Non-pigmented ciliary epithelial cell (primary cell): ENCODE data around the gene GRK5.

Source experiments
- DNase-seq: peaks from one replicate; pipeline ENCODE4 v3.0.0-alpha.2; 2010; ENCODE audit warnings: low read depth

The GRK5 gene

DNA sequence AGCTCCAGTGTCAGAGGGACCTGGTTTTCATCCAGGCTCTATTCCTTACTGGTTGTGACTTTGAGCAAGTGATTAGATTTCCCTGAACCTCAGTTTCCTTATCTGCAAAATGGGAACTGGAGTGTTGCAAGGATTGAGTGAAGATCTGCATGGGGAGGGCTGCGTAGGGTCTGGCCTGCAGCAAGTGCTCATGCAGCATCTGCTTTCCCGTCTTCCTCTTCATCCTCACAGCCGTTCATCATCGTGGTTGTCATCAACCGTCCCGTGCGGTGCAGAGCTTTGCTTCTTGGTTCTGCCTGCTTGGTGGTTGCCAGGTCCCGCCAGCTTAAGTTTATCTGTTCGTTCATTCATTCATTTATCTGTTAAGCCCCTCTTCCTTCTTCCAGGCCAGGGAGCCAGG, 135.0 kb downstream of the GRK5 start:
- DNase-seq, result no peak

DNA sequence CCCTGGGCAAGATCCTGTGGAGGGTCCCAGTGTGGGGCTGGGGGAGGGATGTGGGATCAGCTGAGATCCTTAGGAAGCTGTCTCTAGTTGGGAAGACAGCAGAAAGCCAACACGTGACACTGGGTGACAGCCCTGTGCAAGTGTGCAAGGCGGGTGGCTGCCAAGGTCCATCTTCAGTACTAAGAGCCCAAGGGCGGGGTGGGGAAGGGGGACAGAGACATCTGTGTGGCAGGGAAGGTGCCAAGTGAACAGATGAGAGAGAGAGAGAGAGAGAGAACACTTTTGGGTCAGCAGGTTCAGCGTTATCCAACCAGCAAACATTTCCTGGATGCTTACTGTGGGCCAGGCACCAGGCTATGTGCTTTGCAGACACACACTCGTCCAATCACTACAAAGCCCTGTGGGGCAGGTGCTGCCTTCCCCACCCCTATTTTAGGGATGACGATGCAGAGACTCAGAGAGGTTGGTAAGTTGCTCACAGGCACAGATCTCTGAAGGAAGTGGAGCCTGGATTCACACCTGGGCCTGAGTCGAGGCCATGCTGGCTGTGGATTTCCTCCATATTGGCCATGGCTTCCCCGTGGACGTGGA, 135.7 kb downstream of the GRK5 start:
- no peak for DNase-seq

DNA sequence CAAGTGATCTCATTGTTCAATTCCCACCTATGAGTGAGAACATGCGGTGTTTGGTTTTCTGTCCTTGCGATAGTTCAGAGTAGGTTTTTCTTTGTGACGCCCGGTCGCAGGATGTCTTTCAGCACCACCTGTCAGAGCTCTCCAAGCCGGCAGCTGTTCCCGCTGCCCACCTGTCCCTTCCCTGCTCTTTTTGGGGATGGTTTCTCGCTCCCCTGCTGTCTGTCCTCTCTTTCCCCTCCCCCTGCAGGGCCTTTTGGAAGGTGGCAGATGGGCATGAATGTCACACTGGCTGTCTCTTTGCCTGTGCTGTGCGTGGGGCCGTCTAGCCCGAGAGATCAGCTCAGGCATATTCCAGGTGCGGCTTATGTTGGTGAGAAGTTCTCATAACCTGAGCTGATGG, 137.0 kb downstream of the GRK5 start:
- no peak for DNase-seq

DNA sequence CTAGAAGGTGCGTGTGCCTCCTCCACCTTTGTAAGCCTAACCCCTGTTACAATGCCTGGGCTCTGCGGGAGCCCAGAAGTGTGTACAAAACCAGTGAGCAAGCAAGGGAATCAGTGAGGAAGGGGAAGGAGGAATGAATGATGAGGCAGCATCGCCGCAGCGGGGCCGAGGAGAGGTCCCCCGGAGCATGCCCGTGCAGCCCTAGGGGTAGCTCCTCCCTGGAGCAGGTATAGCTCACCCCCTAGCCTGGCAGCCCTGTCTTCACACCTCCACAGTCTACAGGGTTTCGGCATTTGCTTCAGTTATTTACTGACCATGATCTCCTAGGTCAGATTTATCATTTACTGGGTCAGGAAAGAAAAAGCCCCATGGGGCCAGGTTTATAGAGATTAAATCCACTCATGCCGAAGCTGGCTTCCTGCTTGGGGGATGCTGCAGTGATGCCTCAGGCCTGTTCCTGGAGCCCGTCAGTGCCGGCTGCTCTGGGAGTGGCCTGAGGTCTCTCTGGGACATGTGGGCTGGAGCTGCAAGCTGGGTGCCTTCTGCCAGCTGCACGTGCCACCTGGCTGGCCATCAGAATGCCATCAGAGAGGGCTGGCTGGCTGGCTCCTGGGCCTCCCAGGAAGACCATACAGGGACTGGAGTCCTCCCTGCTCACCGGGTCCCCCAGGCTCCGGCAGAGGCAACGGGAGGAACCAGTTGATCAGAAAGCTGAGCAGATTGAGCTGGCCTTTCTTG, 138.9 kb downstream of the GRK5 start:
- no peak for DNase-seq

DNA sequence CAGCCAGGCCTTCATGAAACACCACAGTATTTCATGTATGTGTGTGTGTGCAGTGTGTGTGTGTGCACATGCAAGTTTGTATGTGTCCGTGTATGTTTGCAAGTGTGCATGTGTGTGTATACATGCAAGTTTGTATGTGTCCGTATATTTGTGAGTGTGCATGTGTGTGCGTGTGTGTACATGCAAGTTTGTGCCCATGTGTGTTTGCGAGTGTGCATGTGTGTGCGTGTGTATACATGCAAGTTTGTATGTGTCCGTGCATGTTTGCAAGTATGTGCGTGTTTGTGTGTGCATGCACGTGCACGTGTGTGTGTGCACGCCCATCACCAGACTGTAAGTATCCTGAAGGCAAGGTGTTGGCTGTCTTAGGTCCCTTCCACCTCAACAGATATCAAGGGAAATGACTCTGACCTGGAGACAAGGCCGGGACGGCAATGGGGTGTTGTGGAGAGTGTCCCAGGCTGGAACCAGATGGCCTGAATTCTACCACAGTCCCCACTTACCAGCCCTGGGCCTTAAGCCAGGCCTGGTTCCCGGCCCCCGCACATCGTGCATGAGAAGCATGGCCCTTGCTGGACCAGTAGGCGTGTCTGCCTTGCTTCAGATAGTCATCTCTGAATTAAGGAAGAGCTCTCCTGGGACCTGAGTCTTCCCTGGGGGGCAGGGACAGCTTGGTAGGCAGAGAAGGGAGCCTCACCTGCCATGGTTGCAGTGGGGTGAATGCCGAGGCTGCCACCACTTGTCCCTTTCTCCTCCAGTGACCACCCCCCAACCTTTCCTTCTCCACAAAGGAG, 140.0 kb downstream of the GRK5 start:
- DNase-seq, result no peak

DNA sequence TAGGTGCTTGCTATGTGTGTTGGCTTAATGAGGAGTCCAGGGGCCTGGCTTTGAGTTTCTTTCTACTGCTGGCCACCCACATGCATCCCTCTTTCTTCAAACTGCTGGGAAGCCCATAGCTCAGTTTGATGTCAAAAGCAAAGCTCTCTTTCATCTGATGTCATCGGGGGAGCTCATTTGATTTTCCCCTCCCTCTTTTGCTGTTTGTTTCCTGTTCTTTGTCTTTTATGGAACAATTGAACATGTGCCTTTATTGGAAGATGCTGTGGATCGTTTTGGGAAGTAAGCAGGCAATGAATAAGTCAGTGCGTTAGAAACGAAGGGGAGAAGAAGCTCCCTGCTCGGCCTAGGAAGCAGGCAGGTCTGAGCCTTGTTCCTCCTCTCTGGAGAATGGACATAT, 140.7 kb downstream of the GRK5 start:
- no peak for DNase-seq

DNA sequence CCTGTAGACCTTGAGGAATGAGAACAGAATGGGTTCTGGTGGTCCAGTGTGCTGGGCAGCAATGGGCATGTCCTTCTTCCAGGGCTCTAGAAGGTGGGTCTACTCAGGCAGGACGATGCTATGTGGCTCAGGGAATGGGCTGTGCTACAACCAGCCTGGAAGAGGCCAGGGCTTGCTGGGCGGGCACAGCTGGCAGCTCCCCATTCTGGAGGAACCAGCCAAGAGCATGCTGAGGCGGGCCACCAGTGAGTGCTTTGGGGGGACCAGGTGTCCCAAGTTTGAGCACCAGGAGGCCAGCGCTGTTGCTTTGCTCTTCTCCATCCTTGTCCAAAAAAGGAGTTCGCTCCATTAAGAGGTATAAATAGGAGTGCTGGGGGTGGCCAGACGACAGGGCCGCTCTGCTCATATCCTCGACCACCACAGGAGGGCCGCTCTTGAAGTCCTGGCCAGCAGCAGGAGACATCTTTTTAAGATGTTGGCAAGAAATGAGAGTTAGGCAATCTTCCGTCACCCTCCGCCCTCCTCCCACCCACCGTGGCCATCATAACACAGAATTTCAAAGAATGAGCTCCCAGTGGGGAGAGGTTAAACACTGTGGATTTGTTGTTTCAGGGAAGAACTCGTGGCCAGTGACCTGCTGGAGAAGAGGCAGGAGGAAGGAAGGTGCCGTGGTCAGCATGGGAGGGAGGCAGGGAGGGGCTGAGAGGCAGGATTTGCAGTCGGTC, 141.3 kb downstream of the GRK5 start:
- no peak for DNase-seq

DNA sequence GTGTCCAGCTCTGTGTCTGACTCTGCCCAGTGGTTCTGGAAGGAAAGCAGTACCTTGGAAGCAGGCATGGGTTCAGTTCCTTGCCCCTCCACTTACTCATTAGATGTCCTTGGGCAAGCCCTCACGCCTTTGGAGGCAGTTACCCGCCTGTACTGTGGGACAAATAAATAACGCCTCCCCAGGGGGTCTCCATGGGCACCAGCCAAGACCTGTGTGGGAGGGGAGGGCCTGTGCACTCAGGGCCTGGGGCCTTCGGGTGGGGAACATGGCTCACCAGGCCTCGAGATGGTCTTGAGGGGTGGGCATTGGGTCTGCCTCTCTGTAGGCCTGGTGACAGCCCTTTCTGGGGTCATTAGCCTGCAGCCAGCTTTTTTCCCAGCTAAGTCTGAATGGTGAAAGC, 142.0 kb downstream of the GRK5 start:
- no peak for DNase-seq

DNA sequence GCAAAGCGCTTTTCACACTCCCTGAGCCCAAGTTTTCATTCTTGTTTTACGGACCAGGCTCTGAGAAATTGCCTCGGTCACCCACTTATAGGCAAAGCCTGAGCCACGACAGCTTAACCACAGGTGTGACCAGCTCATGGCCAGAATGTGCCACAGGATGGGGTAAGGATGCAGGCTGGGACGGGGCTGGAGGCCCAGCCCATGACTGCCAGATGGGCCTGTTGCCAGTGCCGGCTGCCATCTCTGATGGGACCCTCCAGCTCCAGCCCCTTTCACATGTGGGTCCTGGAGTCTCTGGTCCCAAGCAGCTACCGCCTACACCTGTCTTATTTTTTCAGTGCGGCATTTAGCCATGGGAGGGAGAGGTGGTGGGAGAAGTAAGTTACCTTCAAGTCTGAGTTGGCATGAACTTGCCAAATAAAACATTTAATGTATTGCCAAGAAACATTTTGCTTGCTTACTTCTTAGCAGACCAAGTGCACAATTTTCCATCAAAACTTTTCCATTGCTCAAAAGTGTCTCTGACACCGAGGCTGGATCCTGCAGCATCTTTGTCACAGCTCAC, 142.6 kb downstream of the GRK5 start:
- no peak for DNase-seq

DNA sequence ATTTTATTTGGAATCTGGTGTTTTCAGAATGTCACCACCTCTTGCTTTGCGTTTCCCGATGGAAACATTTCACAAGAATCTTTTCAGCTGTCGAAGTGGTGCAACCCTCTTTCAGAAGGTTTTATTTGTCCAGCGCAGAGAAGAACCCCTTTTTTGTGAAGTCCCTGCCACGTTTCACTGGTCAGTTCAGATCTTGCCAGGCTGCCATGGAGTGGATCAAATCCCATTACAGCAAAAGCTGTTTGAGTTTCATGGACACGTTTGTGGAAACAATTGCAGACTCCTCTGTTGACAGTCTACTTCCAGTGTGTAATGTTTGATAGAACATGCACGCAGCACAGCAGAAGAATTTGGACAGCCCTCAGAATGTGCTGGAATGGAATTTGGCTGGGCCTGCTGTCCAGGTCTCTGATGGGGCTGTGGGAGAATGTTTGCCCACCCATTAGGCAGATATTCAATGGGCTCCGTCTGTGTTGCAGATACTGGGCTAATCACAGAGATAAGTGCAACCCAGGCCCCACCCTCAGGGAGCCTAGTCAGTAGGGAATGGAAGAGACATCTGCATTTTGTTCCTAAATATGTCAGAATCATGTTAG, 143.2 kb downstream of the GRK5 start:
- no peak for DNase-seq

DNA sequence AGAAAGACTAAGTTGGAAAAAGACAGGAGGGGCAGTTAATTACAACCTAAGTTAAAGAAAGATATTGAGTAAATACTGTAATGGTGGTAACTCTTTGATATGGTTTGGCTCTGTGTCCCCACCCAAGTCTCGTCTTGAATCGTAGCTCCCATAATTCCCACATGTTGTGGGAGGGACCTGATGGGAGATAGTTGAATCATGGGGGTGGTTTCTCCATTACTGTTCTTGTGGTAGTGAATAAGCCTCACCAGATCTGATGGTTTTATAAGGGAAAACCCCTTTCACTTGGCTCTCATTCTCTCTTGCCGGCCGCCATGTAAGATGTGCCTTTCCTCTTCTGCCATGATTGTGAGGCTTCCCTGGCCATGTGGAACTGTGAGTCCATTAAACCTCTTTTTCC, 143.8 kb downstream of the GRK5 start:
- DNase-seq, result no peak

DNA sequence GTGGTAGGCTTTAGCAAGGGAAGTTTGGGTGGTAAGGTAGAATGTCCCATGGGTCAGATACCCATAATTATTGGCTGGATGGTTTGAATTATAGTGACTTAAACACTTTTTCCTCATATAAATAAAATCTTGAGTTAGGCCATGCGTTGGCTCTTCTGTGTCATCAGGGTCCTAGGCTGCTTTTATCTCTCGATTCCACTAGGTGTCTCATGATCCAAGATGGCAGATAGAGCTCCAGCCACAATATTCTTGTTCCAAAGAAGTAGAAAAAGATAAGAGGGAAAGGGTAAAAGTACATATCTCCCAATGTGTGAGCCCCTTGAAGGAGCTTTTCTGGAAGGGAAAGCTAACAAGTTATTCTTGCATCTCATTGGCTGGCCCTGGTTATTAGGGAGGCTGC, 144.7 kb downstream of the GRK5 start:
- DNase-seq, result no peak

DNA sequence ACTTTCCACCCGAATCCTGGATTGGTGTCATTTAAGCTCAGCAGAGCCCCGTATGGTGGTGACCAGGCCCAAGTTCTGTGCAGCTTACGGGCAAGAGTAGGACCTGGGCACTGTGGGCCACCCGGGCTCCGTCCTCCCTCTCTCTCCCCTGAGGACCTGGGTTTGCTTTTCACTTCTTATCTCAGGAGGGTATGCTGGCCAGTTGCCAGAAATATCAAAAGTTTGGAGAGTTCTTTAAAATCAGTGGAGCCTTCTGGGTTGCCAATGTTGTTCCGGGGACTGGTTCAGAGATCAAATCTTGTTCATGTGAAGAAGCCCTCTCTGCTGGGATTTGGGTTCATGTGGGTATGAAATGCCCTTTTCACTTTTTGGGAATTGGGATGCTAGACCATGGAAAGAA, 145.4 kb downstream of the GRK5 start:
- no peak for DNase-seq

DNA sequence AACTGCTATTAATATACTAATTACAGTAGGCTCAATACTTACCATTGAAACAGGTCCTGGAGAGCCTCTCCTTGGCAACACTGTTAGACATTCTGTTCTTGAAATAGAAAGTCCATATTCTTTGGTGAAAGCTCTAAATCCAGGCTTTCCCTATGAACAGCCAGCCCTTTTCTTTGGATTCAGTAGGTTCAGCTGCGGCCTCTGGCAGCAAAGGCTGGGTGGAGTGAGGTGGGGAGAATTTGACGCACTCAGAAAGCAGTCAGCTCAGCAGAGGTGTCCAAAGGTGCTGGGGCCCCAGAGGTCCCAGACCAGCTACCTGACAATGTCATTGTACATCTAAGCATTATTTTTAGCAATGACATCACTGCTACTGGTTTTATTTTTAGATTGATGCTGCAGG, 146.1 kb downstream of the GRK5 start:
- DNase-seq, result no peak

DNA sequence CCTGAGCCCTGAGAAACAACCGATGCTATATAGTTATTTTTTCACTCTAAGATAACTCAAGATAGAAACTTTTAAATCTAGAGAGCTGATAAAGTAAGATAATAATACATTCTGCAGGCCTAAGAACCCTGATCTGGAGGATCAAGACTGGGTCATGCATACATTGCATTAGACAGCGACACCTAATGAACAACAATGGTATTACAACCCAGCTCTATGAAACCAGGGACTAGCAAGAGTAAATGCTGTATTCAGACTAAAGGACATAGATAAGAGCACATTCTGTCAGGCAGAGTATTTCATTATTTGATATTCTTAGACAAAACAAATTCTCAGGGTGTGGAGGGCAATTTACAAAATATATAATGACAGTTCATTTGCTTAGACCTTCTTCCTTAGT, 148.6 kb downstream of the GRK5 start:
- no peak for DNase-seq

DNA sequence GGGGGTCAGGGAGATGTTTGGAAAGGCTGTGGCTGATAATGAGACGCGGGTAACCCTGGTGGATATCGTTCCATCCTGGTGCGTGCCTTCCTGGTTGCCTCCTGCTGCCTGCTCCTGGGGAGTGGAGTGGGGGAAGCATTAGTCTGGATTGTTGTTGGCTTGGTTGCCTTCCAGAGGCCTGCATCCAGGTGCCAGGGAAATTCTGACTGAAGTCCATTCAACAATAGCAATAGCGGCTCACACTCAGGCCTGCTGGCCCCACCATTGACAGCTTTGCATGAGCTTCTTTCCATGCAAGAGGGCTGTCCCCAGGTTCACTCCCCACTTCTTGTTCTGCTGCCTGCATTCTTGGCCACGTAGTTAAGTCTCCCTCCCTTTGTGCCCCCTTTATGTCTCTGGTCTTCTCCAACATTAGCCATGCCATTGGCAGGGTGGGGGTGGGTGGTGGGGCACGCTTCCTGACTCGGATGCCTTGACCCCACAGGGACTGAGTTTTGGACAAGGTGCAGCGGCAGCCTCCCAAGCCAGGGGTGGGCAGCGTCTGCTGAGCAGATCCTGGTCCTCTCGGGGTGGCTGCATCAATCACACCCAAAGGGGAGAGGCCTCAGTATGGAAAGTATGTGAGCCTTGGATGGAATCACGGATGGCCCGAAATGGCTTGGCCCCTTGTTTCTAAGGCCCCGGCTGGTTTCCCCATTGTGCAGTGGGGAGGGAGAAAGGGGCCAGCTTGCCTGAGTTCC, 150.2 kb downstream of the GRK5 start:
- DNase-seq, result no peak

DNA sequence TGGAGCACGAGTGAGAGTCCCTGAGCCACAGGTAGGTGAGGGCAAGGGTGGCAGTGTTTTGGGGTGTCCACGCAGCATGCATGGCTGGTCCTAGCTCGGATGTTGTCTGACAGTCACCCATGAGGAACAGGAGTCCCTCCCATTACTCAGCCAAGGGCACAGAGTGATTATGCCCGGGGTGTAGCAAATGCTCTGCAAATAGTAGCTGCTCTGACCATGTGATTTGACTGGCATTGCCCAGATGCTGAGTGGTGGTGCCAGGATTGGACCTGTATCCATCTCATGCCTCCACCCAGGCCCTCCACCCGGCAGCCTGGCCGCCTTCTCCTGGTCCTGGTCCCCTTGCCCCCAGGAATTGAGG, 150.8 kb downstream of the GRK5 start:
- no peak for DNase-seq

DNA sequence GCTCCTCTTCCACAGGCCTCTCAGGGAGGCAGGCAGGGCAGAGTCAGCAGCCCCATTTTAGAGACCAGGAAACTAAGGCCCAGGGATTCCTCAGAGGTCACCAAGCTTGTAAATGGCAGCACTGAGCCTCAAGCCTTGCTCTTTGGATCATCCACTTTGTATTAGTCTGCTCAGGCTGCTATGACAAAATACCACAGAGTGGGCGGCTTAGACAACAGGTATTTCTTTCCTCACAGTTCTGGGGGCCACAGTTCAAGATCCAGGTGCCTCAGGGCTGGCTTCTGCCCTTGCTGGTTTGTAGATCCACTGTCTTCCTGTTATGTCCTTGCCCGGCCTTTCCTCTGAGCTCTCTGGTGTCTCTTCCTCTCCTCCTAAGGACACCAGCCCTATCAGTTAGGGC, 151.2 kb downstream of the GRK5 start:
- DNase-seq, result no peak

DNA sequence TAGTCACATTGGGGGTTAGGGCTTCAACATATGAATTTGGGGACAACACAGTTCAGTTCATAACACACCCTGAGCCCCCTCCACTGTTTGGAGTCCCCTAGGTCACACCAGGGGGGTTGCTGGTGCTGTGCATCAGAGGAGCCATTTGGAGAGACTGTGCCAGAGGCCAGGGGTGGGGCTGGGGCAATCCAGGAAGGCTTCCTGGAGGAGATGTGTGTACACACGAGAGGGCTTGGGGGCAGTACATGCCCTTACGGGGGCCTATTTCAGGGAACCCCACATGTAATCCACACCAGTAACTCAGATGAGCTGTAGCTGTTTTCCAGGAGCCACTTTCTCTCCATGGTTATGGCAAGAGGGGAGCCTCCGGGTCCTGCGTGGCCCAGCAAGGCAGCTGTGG, 151.7 kb downstream of the GRK5 start:
- DNase-seq, result no peak

DNA sequence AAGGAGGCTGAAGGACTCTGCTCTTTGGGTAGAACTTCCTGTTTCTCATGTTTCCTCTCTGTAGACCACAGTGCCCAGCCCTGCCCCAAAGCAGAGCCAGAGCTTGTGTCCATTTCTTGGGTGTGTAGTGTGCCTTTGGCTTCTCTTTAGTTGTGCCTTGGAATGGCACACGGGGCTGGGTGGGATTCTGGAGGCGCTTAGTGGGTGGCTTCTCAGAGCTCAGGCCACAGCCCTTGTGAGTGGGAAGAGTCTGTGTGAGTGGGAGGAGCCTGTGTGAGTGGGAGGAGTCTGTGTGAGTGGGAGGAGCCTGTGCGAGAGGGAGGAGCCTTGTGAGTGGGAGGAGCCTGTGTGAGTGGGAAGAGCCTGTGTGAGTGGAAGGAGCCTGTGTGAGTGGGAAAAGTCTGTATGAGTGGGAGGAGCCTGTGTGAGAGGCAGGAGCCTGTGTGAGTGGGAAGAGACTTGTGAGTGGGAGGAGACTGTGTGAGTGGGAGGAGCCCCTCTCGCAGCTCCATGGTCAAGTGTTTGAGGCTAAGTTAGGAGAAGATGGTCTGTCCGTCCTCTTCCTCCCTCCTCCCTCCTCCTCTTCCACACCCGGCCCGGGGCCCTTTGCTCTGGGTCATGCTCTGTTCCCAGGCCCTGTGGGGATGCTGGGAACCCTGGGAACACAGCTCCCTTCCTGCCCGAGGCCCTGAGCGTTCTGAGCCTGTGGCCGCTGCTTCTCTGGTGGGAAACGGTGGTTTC, 153.0 kb downstream of the GRK5 start:
- DNase-seq, result no peak

DNA sequence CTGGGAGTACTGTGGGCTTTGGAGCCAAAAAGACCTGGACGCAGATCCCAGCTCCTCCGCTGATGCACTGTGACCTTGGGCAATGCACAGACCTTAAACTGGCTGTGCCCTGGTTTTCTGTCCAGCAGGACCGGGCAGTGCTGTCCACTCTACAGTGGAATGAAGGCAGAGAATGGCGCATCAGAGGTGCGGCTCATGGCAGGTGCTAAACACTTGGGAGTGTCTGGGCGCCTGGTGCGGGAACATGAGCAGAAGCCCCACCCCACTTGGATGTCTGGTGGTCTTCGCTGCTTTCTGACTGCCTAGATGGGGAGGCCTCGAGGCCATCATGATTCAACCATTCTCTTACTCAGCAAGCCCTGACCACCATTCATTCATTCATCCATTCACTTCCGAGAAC, 153.7 kb downstream of the GRK5 start:
- DNase-seq, result no peak
